HEK293T (cell line): ENCODE data around the gene MAST3.

Source experiments
- CTCF ChIA-PET: fragments of 350-600 bp; formaldehyde crosslinking; extraction: SDS; loops from one replicate; lab custom pipeline; 2021; ENCODE audit warnings: antibody characterized with exemption, inconsistent platforms; lab: Yijun Ruan, JAX
- POLR2A ChIA-PET: fragments of 350-600 bp; formaldehyde crosslinking; extraction: SDS; loops from one replicate; lab custom pipeline; 2020; ENCODE audit warnings: antibody characterized with exemption, inconsistent platforms; lab: Yijun Ruan, JAX
- DNase-seq: peaks from one replicate; pipeline ENCODE4 v3.0.0; 2012; ENCODE audit warnings: mixed read lengths; ENCODE audit errors: extremely low spot score
- ARNT ChIP-seq: fragments of 450-650 bp; IDR thresholded peaks from 2 replicates; pipeline ENCODE4 v1.6.1; 2017; ENCODE audit warnings: mild to moderate bottlenecking
- BHLHE40 ChIP-seq: fragments of 450-650 bp; IDR thresholded peaks from 2 replicates; pipeline ENCODE4 v1.6.1; 2016; ENCODE audit warnings: mild to moderate bottlenecking, moderate library complexity, borderline replicate concordance
- CTBP1 ChIP-seq: fragments of 450-650 bp; IDR thresholded peaks from 2 replicates; pipeline ENCODE4 v1.6.1; 2016; ENCODE audit warnings: borderline replicate concordance
- ELF4 ChIP-seq: fragments of 450-650 bp; IDR thresholded peaks from 2 replicates; pipeline ENCODE4 v1.6.1; 2017; ENCODE audit warnings: antibody characterized with exemption
- FOXA1 ChIP-seq: fragments of 450-650 bp; IDR thresholded peaks from 2 replicates; pipeline ENCODE4 v1.6.1; 2016; ENCODE audit warnings: mild to moderate bottlenecking
- FOXK2 ChIP-seq: fragments of 450-650 bp; IDR thresholded peaks from 2 replicates; pipeline ENCODE4 v1.6.1; 2016; ENCODE audit warnings: mild to moderate bottlenecking
- FOXM1 ChIP-seq: fragments of 450-650 bp; IDR thresholded peaks from 2 replicates; pipeline ENCODE4 v1.6.1; 2017; ENCODE audit warnings: mild to moderate bottlenecking, borderline replicate concordance
- HDGF ChIP-seq: fragments of 450-650 bp; IDR thresholded peaks from 2 replicates; pipeline ENCODE4 v1.6.1; 2017; ENCODE audit warnings: antibody characterized with exemption, borderline replicate concordance
- L3MBTL2 ChIP-seq: fragments of 450-650 bp; conservative IDR thresholded peaks from 2 replicates; pipeline ENCODE4 v1.6.1; 2016; ENCODE audit warnings: mild to moderate bottlenecking
- LEF1 ChIP-seq: fragments of 450-650 bp; IDR thresholded peaks from 2 replicates; pipeline ENCODE4 v1.6.1; 2017; ENCODE audit warnings: mild to moderate bottlenecking, borderline replicate concordance
- NFRKB ChIP-seq: fragments of 450-650 bp; IDR thresholded peaks from 2 replicates; pipeline ENCODE4 v1.6.1; 2016; ENCODE audit warnings: mild to moderate bottlenecking, moderate library complexity
- PKNOX1 ChIP-seq: fragments of 450-650 bp; IDR thresholded peaks from 2 replicates; pipeline ENCODE4 v1.6.1; 2016
- SP1 ChIP-seq: fragments of 450-650 bp; IDR thresholded peaks from 2 replicates; pipeline ENCODE4 v1.6.1; 2017
- SUZ12 ChIP-seq: fragments of 450-650 bp; IDR thresholded peaks from 2 replicates; pipeline ENCODE4 v1.6.1; 2016; ENCODE audit warnings: mild to moderate bottlenecking
- TARDBP ChIP-seq: fragments of 450-650 bp; IDR thresholded peaks from 2 replicates; pipeline ENCODE4 v1.6.1; 2016
- ZNF384 ChIP-seq: fragments of 450-650 bp; IDR thresholded peaks from 2 replicates; pipeline ENCODE4 v1.6.1; 2016

The MAST3 gene

GRCh38 chr19:18058208-18059009, 39.2 kb upstream of the MAST3 start:
- POLR2A ChIA-PET: interaction anchor here (1.1 to 1.5 kb wide), 3 partner anchors 35 to 223 kb away, joined by 4 to 7 read pairs (median 4); partner anchors contain the start of gene ARRDC2
- TF ChIP-seq LEF1 (no peak), PKNOX1 (no peak), ZNF384 (no peak), SUZ12 (no peak), TARDBP (no peak), ARNT (no peak)
- CTCF ChIA-PET: interaction anchor here (0.5 to 1.9 kb wide), 7 partner anchors 27 to 79 kb away, joined by 3 to 6 read pairs (median 4); partner anchors contain the start of gene ARRDC2
- DNase-seq: peak; percentile 87

- CTCF ChIA-PET: interaction anchor here (0.7 to 2.1 kb wide), 5 partner anchors 50 to 61 kb away, joined by 3 to 9 read pairs (median 3); no protein-coding TSS in a partner anchor
- DNase-seq: no peak
- TF ChIP-seq PKNOX1 (no peak), FOXK2 (no peak), SP1 (no peak), CTBP1 (no peak), FOXM1 (no peak), ARNT (no peak), TARDBP (no peak), HDGF (no peak), NFRKB (no peak), FOXA1 (no peak), ZNF384 (no peak), SUZ12 (no peak), L3MBTL2 (no peak), BHLHE40 (no peak), LEF1 (no peak), ELF4 (no peak)
- POLR2A ChIA-PET: interaction anchor here (1.2 to 1.5 kb wide), 2 partner anchors 36 to 222 kb away, joined by 4 to 7 read pairs; no protein-coding TSS in a partner anchor
These were observed 38.3 kb upstream of the MAST3 start for GRCh38 chr19:18059297-18059696.

- no peak for DNase-seq
These were observed 37.7 kb upstream of the MAST3 start for GRCh38 chr19:18059902-18060301.

GRCh38 chr19:18060472-18060871, 37.1 kb upstream of the MAST3 start:
- ChIA-PET CTCF (interaction anchor here (0.5 to 2.1 kb wide), 2 partner anchors 58 to 84 kb away, joined by 4 to 9 read pairs; no protein-coding TSS in a partner anchor), POLR2A (no interaction called here)
- no peak for TF ChIP-seq ARNT
- TF ChIP-seq FOXK2: no peak
- TF ChIP-seq L3MBTL2: no peak
- no peak for TF ChIP-seq LEF1
- no peak for TF ChIP-seq FOXM1
- no peak for TF ChIP-seq CTBP1
- no peak for TF ChIP-seq SUZ12
- no peak for TF ChIP-seq BHLHE40
- no peak for TF ChIP-seq HDGF
- no peak for TF ChIP-seq ELF4
- TF ChIP-seq PKNOX1: no peak
- no peak for TF ChIP-seq ZNF384
- no peak for TF ChIP-seq SP1
- TF ChIP-seq TARDBP: no peak
- no peak for TF ChIP-seq NFRKB
- TF ChIP-seq FOXA1: no peak
- no peak for DNase-seq

More at GRCh38 chr19:18059902-18060301, 37.7 kb upstream of the MAST3 start:
- ChIA-PET POLR2A (interaction anchor here (1.2 to 1.5 kb wide), 2 partner anchors 37 to 222 kb away, joined by 4 to 7 read pairs; no protein-coding TSS in a partner anchor), CTCF (interaction anchor here (1.1 to 2.1 kb wide), 4 partner anchors 49 to 57 kb away, joined by 3 to 9 read pairs (median 4); no protein-coding TSS in a partner anchor)
- no peak for TF ChIP-seq FOXK2

GRCh38 chr19:18062028-18062427, 35.5 kb upstream of the MAST3 start:
- POLR2A ChIA-PET: no interaction called here
- CTCF ChIA-PET: interaction anchor here (1.0 kb wide), 1 partner anchor 106 kb away, joined by 3 read pairs; no protein-coding TSS in a partner anchor
- DNase-seq: no peak
- no peak for TF ChIP-seq NFRKB

- POLR2A ChIA-PET: interaction anchor here (1.1 to 1.2 kb wide), 2 partner anchors 131 to 218 kb away, joined by 3 read pairs; partner anchors contain the start of gene JUND
- peak; percentile 58 for DNase-seq
- CTCF ChIA-PET: interaction anchor here (0.6 to 2.2 kb wide), 10 partner anchors 19 to 389 kb away, joined by 3 to 14 read pairs (median 3); no protein-coding TSS in a partner anchor
- TF ChIP-seq NFRKB (no peak), PKNOX1 (no peak)
These were observed 34.1 kb upstream of the MAST3 start for GRCh38 chr19:18063463-18063862.
